Upper lobe of left lung (tissue), 4 donors: Measurements from ENCODE around the gene THEMIS.

Experiments used
- EP300 ChIP-seq, 4 donors: sonication (generic); formaldehyde crosslinking; IDR thresholded peaks; one replicate each; pipeline ENCODE4 v1.5.1; 2017; ENCODE audit warnings: antibody characterized with exemption in 4 of 4, control low read depth in 2 of 4
- POLR2A ChIP-seq, 4 donors: fragments of 450-650 bp; IDR thresholded peaks; one replicate each; pipeline ENCODE4 v1.5.1; 2016 to 2017; ENCODE audit warnings: antibody characterized with exemption in 4 of 4, mild to moderate bottlenecking in 2 of 4
- TF ChIP-seq, protein P1 (sequence below), 6 experiments: fragments of 450-650 bp in 4 of 6; fragments of 200-600 bp in 2 of 6; sonication (generic) in 2 of 6; IDR thresholded peaks; one replicate each; pipeline ENCODE4 v1.5.1; 2016 to 2019; ENCODE audit warnings: antibody characterized with exemption in 6 of 6

DNA sequence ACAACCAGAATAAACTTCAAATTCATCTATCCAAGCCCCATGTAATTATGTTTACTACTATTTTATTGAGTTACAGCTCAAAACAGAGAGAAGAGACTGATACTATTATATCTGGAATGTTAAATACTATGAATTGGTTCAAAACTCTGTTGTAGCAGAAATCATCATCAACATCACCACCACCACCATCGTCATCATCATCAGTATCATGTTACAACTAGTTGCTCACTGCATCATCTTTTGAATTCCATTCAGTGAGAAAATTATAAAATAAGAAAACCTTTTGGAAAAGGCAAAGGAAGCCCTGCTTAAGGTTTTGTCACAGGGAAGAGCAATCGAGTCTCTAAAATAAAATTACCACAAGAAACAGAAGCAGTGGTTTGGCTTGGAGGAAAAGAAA lies 36.2 kb upstream of the THEMIS start:
- TF ChIP-seq, protein P1, sequence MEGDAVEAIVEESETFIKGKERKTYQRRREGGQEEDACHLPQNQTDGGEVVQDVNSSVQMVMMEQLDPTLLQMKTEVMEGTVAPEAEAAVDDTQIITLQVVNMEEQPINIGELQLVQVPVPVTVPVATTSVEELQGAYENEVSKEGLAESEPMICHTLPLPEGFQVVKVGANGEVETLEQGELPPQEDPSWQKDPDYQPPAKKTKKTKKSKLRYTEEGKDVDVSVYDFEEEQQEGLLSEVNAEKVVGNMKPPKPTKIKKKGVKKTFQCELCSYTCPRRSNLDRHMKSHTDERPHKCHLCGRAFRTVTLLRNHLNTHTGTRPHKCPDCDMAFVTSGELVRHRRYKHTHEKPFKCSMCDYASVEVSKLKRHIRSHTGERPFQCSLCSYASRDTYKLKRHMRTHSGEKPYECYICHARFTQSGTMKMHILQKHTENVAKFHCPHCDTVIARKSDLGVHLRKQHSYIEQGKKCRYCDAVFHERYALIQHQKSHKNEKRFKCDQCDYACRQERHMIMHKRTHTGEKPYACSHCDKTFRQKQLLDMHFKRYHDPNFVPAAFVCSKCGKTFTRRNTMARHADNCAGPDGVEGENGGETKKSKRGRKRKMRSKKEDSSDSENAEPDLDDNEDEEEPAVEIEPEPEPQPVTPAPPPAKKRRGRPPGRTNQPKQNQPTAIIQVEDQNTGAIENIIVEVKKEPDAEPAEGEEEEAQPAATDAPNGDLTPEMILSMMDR (IDR thresholded peaks at IDR 0.05), result no peak
- TF ChIP-seq POLR2A (IDR thresholded peaks at IDR 0.05) (no peak), EP300 (IDR thresholded peaks at IDR 0.05) (no peak)
